GM18520 (cell line): Measurements from ENCODE around the gene DNAJB1.
"Not testable (repeated sequence)": the region's sequence is repeated elsewhere in the genome, so short reads cannot be mapped to it uniquely, and the experiment has no call there.

Source experiments
- ATAC-seq: cut with Tn5 transposase; IDR thresholded peaks from one replicate; pipeline ENCODE4 v1.9.1; 2021; ENCODE audit not compliant: unreplicated experiment

The DNAJB1 gene

GRCh38 chr19:14517840-14518505 lies at the start of gene DNAJB1:
TSS of gene DNAJB1 (minus strand) at chr19:14518397. CDS start at chr19:14518349, 48 bp downstream.
- peak; percentile 45 for ATAC-seq

GRCh38 chr19:14567079-14567478 lies 48.9 kb upstream of the DNAJB1 start:
- ATAC-seq = no peak

DNA sequence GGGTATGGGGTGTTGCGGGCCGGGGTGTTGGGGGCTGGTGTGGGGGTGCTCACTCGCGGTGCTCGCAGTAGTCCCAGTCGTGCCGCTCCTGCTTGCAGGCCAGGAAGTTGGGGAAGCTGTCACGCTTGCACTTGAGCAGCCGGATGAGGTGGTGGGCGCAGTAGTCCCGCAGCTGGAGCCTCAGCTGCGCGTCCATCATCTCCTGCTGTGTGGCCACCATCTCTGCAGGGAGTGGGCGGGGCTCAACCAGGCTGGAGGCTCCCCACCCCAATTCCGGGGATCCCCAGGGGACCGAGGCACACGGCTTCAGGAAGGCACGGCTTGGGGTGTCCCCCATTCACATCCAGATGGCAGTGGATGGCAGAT lies 48.5 kb upstream of the DNAJB1 start:
- no peak for ATAC-seq

DNA sequence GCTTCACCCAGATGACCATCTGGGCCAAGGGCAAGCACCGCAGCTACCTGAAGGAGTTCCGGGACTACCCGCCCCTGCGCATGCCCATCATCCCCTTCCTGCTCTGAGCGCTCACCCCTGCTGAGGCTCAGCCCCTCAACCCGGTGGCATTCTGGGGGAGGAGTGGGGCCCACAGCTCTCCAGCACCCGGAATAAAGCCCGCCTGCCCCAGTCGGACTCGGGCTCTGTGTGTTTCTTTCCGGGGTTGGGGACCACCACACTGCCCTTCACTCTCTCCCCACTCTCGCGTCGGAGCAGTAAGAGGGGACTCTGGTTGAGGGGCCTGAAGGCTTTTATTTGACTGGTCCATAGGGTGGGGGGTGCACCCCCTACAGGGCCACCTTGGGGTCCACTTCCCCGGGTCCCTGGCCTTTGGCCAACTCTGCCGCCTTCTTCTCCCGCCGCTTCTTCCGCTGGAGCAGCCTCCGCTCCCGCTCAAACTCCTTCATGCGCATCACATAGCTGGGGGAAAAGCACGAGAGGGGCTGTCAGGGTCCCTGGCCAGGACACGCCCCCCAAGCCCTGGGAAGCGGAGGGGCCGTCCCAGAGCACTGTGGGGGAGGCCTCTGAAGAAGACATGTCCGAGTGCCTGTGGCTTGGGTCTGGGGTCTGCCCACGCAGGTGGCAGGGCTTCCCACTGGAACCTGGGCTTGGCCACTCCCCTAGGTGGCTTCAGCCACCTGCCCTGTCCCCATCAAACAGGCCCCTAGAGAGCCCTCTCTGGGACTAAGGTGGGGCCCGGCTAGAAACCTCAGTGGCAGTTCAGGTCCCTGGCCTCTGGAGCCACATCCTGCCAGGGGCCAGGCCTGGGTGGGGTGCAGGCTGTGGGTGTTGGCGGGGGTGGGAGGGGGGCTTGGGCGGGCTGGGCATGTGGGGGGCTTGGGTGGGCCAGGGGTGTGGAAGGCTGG lies 47.8 kb upstream of the DNAJB1 start:
- no peak for ATAC-seq

GRCh38 chr19:14565298-14565679 lies 47.1 kb upstream of the DNAJB1 start:
- no peak for ATAC-seq

- ATAC-seq = not testable (repeated sequence)
Observed at GRCh38 chr19:14564652-14565297, 46.6 kb upstream of the DNAJB1 start.

DNA sequence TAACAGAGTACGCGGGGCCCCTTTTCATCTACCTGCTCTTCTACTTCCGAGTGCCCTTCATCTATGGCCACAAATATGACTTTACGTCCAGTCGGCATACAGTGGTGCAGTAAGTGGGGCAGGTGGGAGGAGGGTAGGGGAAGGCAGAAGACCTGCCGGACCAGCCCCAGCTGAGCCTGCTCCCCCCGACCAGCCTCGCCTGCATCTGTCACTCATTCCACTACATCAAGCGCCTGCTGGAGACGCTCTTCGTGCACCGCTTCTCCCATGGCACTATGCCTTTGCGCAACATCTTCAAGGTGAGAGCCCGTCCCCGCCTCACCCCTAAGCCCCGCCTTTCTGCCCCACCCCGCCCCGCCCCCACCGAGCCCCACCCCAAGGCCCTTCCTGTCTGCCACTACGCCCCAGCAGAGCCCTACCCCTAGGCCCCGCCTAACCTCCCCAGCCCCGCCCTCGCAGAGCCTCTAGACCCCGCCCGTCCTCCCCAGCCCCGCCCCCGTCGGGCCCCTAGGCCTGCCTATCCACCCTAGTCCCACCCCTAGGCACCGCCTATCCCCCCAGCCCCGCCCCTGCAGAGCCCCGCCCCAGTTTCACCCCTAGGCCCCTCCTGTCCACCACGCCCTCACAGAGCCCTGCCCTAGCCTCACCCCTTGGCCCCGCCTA lies 45.9 kb upstream of the DNAJB1 start:
- ATAC-seq = no peak

GRCh38 chr19:14563590-14563926 lies 45.4 kb upstream of the DNAJB1 start:
- no peak for ATAC-seq

GRCh38 chr19:14562660-14563589 lies 44.7 kb upstream of the DNAJB1 start:
- ATAC-seq = no peak

GRCh38 chr19:14561847-14562351 lies 43.7 kb upstream of the DNAJB1 start:
- no peak for ATAC-seq

GRCh38 chr19:14561249-14561648 lies 43.1 kb upstream of the DNAJB1 start:
- no peak for ATAC-seq

GRCh38 chr19:14560776-14561108 lies 42.5 kb upstream of the DNAJB1 start:
- ATAC-seq = no peak

DNA sequence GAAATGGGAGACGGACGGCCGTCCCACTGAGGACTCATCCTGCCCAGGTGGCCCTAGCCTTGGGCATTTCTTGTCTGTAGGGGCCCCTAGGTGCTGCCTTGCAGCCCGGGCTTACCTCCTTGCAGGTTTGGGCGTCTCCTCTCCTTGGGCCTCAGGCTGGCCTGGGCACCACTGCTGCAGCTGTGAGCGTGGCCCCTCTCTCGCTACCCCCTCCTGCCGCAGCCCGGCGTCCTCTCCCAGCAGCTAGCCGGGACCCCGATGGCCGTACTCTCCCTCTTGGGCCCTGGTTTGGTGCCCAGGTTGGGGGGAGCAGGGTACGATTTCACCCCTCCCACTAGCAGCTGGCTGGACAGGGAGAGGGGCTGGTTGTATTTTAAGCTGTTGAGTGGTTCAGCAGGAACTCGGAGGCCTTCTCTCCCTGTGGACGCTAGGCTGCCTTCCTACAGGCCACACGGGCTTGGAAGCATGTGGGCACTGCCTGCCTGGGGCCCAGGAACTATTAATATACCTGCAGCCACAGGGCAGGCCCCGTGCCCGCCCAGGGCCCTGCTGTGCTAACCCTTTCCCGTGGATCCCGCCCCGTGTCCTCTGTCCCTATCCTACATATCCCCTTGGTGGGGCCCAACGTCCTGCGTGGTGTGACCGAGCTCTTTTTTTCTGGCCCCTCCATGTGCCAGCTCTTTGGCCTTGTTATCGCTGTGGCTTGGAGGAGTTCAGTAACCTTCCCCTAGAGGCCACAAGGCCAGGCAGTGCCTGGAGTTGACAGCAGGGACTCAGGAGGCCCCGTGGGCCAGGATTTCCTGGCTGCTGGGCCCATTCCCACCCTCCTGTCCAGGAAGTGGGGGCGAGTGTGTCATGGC lies 41.9 kb upstream of the DNAJB1 start:
- ATAC-seq = no peak

GRCh38 chr19:14558370-14559066 lies 40.3 kb upstream of the DNAJB1 start:
- no peak for ATAC-seq

GRCh38 chr19:14556662-14557188 lies 38.5 kb upstream of the DNAJB1 start:
- no peak for ATAC-seq

- no peak for ATAC-seq
Observed at GRCh38 chr19:14555918-14556661, 37.9 kb upstream of the DNAJB1 start.

- no peak for ATAC-seq
Observed at GRCh38 chr19:14554382-14554812, 36.2 kb upstream of the DNAJB1 start.

DNA sequence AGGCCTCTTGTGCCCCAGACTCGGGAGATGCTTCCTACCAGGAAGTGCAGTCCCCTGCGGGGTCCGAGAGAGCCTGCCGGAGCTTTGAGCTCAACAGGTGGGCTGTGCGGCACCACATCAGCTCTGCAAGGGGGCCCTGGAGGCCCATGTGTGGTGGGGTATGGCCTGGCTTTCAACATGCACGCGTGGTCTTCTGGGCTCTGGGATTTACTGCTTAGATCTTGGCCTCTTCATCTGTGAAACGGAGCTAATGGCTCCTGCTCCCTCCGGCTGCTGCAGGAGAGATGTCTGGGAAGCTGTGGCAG lies 35.7 kb upstream of the DNAJB1 start:
- ATAC-seq = no peak
